Astrocyte (in vitro differentiated cells and primary cell): ENCODE data around the gene ADAMTS9.

Source experiments
- EZH2 ChIP-seq: IDR thresholded peaks from 2 replicates; pipeline ENCODE4 v1.6.1; 2012; ENCODE audit warnings: mild to moderate bottlenecking, low read length, inconsistent platforms; ENCODE audit not compliant: insufficient read depth
- TF ChIP-seq, protein P1 (sequence below): IDR thresholded peaks from 2 replicates; pipeline ENCODE4 v1.5.1; 2011; ENCODE audit warnings: low read depth, mild to moderate bottlenecking, inconsistent platforms, low read length, moderate library complexity; ENCODE audit not compliant: insufficient read depth

GRCh38 chr3:64586952-64587351 lies 100.8 kb downstream of the ADAMTS9 start:
- TF ChIP-seq, protein P1, sequence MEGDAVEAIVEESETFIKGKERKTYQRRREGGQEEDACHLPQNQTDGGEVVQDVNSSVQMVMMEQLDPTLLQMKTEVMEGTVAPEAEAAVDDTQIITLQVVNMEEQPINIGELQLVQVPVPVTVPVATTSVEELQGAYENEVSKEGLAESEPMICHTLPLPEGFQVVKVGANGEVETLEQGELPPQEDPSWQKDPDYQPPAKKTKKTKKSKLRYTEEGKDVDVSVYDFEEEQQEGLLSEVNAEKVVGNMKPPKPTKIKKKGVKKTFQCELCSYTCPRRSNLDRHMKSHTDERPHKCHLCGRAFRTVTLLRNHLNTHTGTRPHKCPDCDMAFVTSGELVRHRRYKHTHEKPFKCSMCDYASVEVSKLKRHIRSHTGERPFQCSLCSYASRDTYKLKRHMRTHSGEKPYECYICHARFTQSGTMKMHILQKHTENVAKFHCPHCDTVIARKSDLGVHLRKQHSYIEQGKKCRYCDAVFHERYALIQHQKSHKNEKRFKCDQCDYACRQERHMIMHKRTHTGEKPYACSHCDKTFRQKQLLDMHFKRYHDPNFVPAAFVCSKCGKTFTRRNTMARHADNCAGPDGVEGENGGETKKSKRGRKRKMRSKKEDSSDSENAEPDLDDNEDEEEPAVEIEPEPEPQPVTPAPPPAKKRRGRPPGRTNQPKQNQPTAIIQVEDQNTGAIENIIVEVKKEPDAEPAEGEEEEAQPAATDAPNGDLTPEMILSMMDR, result no peak
- TF ChIP-seq EZH2, result no peak
